ENCODE measurements around the gene TFPI.
"Not testable (repeated sequence)": the region's sequence is repeated elsewhere in the genome, so short reads cannot be mapped to it uniquely, and the experiment has no call there.

The TFPI gene

DNA sequence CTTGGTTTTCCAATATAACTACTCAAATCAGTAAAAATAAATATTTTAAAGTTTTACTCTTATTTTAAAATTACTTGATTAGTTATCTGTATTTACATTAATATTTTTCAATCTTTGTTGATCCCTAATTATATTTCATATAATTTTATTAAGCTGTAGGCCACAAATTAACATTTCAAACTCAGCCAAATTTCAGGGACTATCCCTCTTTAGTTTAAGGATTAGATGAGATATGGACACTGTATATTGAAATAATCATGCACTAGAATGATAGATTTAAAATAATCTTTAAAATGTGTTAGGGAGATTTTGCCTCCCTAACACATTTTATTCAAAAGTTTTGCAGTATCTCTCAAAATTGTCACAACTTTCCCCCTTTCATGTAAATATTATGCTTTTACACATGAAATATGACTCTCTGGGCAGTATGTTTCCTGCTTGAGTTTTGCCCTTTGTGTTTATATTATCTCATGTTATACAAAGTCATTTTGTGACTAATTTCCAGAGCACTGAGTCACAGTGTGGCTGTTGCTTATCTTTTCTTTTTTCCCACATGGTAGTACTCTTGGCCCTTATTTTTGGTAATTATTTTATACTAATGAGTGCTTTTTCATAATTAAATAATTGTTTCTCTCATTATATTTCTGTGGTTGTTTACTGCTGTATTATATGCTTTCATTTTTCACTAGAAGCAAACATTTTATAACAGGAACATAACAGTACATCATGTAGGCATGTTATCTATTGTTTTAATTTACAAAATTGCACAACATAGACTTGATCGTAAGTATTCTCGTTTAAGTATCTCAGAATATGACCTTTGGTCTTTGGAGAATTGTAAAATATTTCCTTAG lies 1.2 kb downstream of the TFPI start:
- DNase-seq (ENCODE audit: low spot score) = no peak

DNA sequence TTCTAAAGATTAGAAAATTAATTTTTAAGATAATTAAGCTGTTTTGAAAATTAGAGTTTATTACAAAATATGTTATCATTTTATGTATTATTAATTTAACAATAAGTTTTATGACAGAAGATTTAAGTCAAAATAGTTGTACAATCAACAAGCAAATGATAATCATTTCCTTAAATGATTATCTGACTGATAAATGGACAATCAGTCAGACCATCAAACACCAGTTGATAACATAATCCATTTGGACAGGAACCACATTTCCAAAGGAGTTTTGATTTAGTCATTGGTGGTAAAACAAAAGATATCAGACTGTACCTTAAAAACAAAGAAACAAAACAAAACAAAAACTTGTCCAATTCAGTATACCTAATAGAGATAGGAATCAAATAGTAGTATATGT lies 1.9 kb downstream of the TFPI start:
- DNase-seq (ENCODE audit: low spot score) = no peak

DNA sequence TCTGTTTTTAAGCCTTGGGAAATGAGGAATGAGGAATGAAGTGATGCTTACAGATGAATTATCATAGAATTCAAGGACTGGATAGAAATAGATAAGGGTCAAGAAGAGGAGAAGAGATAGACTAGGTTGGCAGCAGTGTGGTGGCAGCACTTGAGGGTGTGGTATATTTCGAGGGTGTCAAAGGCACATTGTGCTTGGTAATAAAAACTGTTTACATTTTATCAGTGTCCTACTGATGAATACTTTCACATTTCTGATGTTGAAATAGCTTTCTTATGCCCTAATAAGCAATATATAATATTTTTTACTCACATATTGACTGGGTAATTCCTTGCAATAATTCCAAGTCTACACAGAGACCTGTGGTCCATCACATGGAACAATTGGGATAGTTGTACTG lies 3.4 kb downstream of the TFPI start:
- DNase-seq (ENCODE audit: low spot score) = no peak

DNA sequence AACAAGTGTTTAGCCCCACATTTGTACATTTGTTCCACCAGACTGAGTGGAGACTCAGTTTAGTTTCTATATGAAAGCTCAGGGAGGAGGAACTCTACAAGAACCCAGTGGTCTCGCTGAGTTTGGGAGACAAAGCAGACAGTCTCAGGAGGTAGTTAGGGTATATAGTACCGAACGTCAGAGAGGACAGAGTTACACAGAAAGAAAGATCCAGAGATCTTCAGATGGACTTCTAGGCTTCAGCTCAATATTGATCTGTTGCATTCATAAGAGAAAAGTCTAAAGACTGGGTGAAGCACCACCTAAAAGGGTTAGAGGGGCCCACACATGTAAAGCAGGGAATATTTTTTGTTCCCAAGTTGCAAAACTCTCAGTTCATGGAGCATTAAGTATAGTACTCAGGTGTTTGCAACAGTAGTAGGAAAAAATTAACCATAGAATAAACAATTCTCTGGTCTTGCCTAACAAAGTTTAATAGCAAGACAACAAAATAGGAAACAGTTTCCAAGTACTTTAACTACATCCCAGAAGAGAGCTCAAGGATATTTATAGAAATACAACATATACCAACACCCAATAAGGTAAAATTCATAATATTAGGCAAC lies 4.2 kb downstream of the TFPI start:
- DNase-seq (ENCODE audit: low spot score) = no peak

DNA sequence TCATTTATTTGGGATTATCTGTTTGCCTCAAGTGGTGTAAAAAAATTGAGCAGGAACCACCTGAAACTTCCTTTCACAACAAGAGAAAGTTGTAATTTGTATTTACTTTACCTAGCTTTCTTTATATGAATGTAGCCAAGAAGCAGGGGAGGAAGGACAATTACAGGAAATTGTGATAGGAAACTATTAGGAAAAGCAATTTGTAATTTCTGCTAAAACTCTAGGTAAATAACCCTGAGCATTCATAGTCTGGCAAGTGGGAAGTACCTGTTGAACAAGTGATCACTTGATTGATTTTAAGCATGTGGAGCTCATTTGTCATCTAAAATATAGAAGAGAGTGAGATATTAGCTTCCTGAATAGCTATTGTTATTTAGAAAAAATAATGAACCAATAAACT lies 5.0 kb downstream of the TFPI start:
- no peak for DNase-seq (ENCODE audit: low spot score)

DNA sequence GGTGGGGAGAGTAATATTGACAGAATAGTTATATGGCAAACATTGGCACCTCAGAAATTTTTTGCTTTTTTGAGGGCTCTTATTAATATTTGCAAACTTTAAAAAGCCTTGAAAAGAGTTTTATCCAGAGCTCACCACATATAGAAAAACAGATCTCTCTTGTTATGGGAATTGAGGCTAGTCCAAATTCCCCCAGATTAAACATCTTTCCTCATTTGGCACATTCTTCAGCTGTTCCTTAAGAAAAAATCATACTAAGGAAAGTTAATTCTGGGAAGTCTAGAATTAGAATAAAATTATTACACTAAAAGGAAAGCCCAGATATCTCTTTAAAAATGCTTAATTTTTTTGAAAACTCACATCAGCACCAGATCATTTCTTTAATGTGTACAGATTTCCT lies 5.6 kb downstream of the TFPI start:
- DNase-seq (ENCODE audit: low spot score) = no peak

DNA sequence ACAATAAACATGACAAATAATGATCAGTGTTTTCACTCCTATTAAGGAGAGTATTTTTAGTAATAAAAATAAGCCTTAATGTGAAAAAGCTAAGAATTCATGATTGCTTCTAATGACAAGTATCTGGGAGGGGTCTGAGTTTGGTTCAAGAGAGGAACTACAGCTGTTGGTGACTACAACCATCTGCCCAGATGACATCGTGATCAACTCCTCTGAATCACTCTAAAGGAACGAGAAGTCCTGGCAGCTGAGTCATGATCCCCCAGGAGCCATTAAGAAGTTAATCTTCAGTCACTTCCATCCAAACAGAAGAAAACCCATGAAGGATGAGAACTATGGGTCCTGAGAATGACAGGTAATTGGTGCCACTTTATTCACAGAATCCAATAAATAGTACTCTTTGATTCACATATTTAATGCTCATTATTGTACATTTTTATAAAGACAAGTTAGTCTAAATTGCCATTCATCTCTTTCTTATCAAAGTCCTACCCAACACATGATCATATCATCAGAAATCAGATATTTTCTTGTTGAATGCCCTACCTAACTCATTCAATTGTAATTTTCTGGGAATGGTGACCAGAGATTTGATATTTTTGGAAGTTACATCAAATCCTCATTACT lies 6.8 kb downstream of the TFPI start:
- peak; percentile 42 for DNase-seq (ENCODE audit: low spot score)

DNA sequence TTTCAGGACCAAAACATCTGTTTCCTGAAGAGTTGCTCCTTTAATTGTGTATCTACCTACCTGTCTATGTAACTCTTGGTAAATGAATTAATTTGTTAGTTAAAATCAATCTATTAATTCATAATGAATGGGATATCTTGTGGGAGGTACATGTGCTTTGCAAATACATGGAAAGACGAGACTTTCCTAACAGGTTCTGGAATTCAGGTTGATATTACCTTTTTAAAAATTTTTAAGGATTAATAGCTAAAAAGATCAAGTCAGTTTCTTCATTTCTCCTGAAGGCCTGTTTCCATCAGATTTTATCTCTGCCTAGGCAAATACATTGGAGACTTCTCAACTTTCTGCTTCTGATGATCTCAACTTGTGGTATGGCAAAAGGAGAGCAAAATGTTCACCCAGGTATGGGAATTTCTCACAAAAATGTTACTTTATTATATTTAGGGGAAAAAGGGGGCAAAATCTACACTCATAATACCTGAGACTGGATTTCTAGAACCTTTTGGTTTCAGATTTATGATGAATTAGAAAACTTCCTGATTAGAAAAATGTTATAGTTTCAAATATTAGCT lies 7.4 kb downstream of the TFPI start:
- DNase-seq (ENCODE audit: low spot score) = no peak

DNA sequence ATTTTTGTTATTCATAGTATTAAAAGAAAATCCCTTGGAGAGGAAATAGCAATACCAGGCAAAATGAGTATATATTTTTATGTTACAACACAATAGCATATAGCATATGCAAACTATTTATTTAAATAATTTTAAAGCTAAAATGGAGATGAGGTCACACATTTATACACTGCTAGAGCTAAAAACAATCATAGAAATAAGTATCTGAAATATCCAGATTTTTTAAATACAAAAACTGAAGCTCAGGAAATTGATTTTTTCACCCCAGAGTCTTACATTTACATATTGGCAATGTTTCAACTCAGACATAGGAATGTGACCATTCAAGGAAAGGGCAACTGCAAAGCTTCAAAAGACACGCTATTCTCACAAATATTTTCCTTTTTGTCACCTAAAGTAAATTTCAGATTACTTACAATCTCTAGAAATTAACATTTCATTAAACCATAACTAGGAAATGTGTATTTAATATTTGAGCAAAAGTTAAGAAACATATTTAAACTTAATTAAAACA lies 8.9 kb downstream of the TFPI start:
- no peak for DNase-seq (ENCODE audit: low spot score)

DNA sequence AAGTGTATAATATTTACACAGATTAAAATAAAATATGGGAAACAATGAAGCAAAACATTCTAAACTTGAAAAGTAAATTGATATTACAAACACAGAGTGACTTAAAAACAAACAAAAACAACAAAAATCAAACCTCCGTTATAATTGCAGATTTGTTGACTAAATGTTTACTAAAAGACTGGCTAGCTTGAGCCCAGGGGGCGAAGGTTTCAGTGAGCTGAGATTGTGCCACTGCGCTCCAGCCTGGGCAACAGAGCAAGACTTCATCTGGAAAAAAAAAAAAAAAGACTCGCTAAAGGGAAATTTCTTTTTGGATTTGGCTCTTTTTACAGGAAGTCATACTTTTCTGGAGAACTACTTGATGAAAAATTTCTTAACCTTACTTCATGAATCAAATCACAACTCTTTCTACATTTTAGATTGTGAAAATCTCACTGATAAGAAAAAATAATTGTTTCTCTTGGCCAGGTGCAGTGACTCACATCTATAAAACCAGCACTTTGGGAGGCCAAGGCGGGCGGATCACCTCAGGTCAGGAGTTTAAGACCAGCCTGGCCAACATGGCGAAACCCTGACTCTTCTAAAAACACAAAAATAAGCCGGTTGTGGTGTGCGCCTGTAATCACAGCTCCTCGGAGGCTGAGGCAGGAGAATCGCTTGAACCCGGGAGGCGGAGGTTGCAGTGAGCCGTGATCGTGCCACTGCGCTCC lies 9.7 kb downstream of the TFPI start:
- DNase-seq (ENCODE audit: low spot score) = no peak

DNA sequence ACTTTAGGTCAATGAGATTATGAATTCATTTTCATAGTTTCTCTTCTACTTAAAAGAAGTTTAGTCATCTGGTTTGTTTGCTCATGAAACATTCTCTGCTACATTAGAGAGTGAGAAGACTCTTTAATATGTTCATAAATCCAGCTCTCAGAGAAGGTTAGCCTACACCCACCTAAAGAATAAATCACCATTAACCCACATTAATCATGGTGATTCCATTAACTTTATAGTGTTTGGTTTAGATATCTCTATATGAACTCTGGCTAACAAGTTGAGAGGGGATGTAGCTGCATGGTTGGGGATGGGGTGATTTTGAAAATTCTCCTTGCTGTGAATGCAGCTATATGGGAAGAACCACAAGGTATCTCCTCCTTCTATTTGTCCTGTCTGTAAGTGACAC lies 10.7 kb downstream of the TFPI start:
- no peak for DNase-seq (ENCODE audit: low spot score)

DNA sequence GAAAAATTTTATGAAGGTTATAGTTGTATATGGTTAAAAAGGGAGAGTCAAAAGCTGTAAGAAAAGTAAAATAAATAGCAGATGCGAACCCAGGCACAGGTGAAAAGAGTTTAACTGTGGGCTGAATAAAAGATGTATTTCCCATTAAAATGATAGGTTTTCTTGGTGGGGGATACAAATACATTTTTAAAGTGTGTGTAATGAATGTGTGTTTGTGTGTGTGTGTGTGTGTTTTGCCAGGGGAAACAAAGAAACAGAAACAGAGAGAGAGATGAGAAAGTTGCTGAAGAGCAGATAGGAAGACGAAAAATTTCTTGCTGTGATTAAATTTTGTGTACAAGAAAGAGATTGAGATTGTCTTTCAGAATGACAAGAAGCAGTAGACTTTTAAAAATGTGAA lies 12.1 kb downstream of the TFPI start:
- no peak for DNase-seq (ENCODE audit: low spot score)

DNA sequence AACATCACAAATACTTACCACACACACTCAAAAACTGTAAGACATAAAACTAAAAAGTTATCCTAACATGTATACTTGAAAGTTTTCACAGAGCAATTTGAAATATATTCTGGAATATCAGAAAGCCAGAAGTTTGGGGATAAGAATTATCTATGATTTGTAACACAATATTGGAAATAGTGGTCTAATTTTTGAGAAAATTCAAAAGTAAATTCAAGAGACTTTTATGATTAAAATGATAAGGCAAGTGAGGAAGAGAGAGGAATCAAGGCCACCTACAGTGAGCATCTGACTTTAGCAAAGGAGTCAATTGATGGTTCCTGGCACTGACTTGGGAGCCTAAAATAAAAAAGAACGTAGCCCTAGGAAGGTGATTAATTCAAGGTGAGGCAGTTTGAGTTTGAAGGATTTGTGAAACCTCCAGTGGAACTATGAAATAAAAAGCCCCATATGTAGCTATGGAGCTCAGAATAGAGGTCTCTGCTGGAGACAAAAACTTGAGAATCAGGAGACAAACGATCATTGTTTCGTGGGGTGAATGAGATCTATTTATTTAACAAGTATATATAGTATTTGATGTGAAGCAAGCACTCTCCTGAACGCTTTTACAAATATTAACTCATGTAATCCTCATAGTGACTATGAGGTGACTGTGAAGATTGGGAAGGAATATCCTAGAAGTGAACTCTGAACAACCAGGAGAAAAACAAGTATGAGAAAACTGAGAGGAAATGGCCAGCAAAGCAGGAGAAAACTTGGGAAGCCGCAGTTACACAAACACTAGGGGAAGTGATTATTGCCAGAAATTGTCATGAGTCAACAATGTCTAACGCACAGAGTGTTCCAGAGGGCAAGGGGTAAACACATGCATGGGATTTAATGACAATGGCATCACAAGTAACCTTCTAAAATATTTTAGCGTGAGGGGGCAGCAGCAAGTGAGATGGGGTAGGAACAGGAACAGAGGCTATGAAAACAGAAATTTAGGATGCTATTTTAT lies 12.8 kb downstream of the TFPI start:
- DNase-seq (ENCODE audit: low spot score) = peak; percentile 17

DNA sequence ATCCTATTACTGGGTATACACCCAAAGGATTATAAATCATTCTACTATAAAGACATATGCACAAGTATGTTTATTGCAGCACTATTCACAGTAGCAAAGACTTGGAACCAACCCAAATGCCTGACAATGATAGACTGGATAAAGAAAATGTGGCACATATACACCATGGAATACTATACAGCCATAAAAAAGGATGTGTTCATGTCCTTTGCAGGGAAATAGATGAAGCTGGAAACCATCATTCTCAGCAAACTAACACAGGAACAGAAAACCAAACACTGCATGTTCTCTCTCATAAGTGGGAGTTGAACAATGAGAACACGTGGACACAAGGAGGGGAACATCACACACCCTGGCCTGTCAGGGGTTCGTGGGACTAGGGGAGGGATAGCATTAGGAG lies 16.0 kb downstream of the TFPI start:
- not testable (repeated sequence) for DNase-seq (ENCODE audit: low spot score)

DNA sequence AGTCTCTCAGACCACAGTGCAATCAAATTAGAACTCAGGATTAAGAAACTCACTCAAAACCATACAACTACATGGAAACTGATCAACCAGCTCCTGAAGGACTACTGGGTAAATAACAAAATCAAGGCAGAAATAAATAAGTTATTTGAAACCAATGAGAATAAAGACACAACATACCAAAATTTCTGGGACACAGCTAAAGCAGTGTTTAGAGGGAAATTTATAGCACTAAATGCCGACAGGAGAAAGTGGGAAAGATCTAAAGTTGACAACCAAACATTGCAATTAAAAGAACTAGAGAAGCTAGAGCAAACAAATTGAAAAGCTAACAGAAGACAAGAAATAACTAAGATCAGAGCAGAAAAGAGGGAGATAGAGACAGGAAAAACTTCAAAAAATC lies 18.9 kb downstream of the TFPI start:
- not testable (repeated sequence) for DNase-seq (ENCODE audit: low spot score)

DNA sequence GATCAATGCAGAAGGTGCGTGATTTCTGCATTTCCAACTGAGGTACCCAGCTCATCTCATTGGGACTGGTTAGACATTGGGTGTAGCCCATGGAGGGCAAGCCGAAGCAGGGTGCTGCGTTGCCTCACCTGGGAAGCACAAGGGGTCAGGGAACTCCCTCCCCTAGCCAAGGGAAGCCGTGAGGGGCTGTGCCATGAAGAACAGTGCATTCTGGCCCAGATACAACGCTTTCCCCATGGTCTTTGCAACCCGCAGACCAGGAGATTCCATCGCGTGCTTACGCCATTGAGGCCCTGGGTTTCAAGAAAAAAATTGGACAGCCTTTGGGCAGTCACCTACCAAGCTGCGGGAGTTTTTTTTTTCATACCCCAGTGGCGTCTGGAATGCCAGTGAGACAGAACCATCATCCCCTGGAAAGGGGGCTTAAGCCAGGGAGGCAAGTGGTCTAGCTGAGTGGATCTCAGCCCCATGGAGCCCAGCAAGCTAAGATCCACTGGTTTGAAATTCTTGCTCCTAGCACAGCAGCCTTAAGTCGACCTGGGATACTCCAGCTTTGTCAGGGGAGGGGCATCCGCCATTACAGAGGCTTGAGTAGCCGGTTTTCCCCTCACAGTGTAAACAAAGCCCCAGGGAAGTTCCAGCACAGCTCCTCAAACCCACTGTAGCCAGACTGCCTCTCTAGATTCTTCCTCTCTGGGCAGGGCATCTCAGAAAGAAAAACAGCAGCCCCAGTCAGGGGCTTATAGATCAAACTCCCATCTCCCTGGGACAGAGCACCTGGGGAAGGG lies 21.7 kb downstream of the TFPI start:
- DNase-seq (ENCODE audit: low spot score) = no peak

DNA sequence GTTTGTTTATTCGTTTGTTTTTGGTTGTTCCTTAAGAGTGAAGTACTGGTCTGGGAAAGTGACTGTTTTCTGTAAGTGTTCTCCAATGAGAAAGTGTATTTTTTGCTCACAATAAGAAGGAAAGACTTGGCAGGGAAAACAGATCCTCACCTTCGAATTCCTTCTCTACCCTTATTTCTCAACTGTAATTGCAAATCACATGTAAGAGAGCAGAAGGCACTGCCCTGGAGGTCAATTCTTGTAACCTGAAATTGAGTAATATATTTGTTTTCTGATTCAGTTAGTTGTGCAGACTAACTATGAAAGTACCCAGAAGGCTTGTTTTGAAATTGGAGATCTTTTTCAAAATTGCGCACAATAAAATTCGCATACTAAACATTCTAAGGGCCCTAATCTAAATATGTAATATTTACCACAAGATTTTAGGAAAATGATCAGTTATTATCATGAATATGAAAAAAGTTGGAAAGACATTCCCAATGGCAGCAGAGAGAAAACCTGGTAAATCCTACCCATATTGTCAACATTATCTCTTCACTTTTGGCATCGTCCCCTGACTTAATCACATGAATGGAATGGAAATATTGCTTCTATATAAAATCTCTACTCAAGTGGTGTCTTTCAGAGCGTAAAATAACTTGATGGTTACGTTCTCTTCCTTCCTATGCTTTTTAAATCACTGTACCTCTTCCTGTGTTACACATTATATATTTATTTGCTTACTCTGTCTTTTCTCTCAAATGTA lies 24.1 kb downstream of the TFPI start:
- no peak for DNase-seq (ENCODE audit: low spot score)

DNA sequence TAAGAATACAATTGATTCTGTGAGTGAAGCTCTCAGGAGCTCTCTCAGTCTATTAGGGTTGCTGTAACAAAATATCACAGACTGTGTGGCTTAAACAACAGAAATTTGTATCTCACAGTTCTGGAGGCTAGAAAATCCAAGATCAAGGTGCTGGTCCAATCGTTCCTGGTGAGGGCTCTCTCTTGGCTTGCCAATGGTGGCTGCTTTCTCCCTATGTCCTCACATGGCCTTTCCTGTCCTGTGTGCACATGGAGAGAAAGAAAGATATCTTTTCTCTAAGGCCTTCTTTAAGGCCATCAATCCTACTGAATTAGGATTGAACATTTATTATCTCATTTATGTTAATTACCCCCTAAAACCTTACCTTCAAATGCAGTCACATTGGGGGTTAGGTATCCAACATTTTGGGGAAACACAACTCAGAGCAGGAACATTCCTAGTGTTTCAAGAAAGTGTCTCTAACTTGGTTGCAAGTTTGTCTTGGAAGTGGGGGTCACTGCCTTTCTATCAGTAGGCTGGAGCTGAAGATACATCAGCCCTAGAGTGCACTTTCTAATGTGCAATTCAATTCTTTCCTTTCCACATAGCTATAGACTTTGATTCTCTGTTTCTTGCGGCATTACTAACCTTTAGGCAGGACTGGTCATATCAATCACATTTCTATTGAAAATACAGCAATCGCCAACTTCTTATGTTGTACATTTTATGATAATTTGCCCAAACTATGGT lies 24.8 kb downstream of the TFPI start:
- no peak for DNase-seq (ENCODE audit: low spot score)

DNA sequence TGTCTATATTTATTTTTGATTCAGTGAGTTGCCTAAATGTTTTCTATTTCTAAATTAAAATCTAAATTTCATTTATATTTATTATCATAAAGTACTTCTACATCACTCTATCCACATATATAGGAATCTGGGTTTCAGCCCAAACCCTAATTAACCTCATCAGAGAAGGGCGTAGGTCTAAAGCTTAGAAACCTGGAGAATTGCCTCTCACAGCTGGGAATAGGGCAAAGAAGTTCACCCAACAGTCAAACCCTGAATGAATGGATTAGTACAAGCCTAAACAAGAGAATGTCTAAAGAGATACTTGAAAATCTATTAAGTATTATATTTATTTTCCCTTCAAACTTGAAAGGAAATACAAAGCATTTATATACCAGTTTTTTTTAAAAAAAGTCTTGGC lies 26.2 kb downstream of the TFPI start:
- no peak for DNase-seq (ENCODE audit: low spot score)

Data from cerebellar cortex (tissue), 1 donor.